ENCODE measurements around the gene OR4L1. TPM values are rescaled to one million over a fixed set of nuclear protein-coding genes. Genes with fewer than 3 reads are reported as not detected.

Gene OR4L1, protein sequence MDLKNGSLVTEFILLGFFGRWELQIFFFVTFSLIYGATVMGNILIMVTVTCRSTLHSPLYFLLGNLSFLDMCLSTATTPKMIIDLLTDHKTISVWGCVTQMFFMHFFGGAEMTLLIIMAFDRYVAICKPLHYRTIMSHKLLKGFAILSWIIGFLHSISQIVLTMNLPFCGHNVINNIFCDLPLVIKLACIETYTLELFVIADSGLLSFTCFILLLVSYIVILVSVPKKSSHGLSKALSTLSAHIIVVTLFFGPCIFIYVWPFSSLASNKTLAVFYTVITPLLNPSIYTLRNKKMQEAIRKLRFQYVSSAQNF
- total RNA-seq = not detected in 2 replicates

DNA sequence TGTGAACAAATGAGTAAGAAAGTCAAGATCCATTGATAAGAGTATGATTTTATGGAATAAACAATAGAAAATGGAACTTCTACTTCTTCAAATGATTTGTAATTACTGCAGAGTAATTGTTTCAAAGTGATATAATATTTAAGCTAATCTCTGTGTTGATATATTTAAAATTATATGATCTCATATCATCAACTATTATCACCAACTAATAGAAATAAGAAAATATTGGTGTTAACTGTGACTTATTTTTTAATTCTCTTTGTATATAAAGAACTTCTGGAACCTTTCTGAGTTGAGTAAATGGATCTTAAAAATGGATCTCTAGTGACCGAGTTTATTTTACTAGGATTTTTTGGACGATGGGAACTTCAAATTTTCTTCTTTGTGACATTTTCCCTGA lies at the start of gene OR4L1:
Gene OR4L1, plus strand, starts transcription at position 301 of the 400 bp plus-strand sequence. Its CDS starts 0 bp downstream, at position 301.

DNA sequence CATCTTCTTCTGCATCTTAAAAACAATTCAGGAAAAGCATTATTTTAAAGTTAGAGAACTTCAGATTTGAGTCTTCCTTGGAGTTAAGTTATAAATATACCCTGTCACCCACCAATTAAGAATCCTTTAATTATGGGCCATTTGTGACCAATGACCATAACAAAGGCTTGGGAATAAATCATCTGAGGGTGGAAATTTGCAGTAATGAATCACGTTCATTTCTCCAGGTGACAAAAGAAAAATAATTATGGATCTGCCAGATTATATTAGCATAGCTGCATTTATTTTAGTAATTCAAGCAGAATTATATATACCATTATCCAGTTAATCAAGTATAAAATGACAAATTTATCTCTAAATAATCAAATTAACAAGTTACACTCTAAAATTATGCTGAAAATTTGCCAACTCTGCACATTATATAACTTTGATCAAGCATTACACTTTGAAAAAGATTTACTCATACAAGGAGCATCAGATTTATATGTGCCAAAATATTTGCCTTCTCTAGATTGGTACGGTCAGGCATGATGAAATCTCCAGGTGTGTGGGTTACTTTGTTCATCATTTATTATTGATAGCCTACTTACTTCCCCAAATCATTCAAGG lies 40.5 kb upstream of the OR4L1 start, which contains the start of gene OR4K14:
Gene OR4K14, minus strand, starts transcription at position 51 of the 609 bp plus-strand sequence. CDS start 4,114 bp downstream, outside the sequence.

DNA sequence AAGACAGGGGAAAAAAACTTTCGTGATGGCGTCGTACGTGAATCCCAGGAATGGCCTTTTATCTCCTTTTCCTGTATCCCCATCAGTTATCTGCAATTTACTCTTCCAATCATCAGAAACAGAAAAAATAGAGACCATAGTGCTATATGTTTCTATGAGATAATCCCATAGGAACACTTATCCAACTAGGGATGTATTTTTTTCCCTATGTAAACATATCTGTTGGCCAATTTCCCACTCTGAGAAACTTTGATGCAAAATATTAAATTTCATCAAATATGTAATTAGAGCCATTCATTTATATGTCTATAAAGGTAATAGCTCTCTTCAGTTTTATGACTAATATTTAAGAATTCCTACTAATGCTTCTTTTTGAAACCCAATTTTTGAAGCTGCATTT lies 23.9 kb upstream of the OR4L1 start, which contains the start of gene OR4K13:
Gene OR4K13, minus strand, starts transcription at position 101 of the 400 bp plus-strand sequence. CDS start 1,280 bp downstream, outside the sequence.

DNA sequence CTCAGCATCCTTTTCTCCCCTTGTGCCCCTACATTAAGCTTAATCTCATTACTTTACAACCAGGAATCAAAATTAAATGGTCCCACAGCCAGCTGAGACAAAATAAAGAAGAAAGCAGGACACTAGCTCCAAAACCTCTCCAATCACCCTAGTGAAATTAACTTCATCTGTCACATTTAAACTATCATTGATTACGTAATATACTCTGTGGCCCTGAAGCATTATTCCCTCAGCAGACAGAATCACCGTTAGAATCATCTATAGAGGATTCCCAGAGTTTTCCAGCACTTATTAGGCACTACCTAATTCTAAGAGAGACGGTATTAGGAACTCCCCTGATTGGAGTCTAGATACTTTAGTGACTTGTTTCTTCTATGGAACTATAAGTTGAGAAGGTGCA lies 50.6 kb downstream of the OR4L1 start, which contains the start of gene OR4K17:
Gene OR4K17, plus strand, starts transcription at position 302 of the 400 bp plus-strand sequence. CDS start 6,761 bp downstream, outside the sequence.

Other genes with a start within 250 kb of the OR4L1 start
- not detected in 2 replicates for gene OR4K2, start 184.9 kb upstream of the OR4L1 start, total RNA-seq
- gene OR4K5, start 139.4 kb upstream of the OR4L1 start, total RNA-seq = not detected in 2 replicates
- gene OR4K1, start 129.1 kb upstream of the OR4L1 start, total RNA-seq = not detected in 2 replicates
- not detected in 2 replicates for gene OR4K15, start 84.5 kb upstream of the OR4L1 start, total RNA-seq
- not detected in 2 replicates for gene OR4Q2, start 57.9 kb upstream of the OR4L1 start, total RNA-seq
- gene OR4K14, start 40.7 kb upstream of the OR4L1 start, total RNA-seq = not detected in 2 replicates
- not detected in 2 replicates for gene OR4K13, start 24.0 kb upstream of the OR4L1 start, total RNA-seq
- gene OR4K17, start 50.7 kb downstream of the OR4L1 start, total RNA-seq = not detected in 2 replicates
- gene OR4N5, start 78.8 kb downstream of the OR4L1 start, total RNA-seq = not detected in 2 replicates
- gene OR11G2, start 130.9 kb downstream of the OR4L1 start, total RNA-seq = not detected in 2 replicates
- not detected in 2 replicates for gene OR11H6, start 163.7 kb downstream of the OR4L1 start, total RNA-seq
- gene OR11H7, start 168.9 kb downstream of the OR4L1 start, total RNA-seq = not detected in 2 replicates
- gene OR11H4, start 179.2 kb downstream of the OR4L1 start, total RNA-seq = not detected in 2 replicates
- gene TTC5, start 245.9 kb downstream of the OR4L1 start, total RNA-seq = 8.9 and 10.9 TPM in 2 replicates

Data from pericardium fibroblast (primary cell).